GM19025 (cell line): ENCODE data around the gene FAM124A.

Experiments
- ATAC-seq: cut with Tn5 transposase; IDR thresholded peaks from one replicate; pipeline ENCODE4 v1.9.1; 2021; ENCODE audit warnings: mild to moderate bottlenecking, low read depth, moderate library complexity; ENCODE audit not compliant: unreplicated experiment

FAM124A gene

GRCh38 chr13:51222037-51222685, at the start of gene FAM124A:
FAM124A (plus strand) TSS chr13:51222398; CDS start chr13:51222502, 104 bp downstream.
- ATAC-seq, result no peak

- no peak for ATAC-seq
Observed at GRCh38 chr13:51175021-51175420, 47.2 kb upstream of the FAM124A start.

GRCh38 chr13:51175639-51176038, 46.6 kb upstream of the FAM124A start:
- no peak for ATAC-seq

GRCh38 chr13:51177188-51177587, 45.0 kb upstream of the FAM124A start:
- no peak for ATAC-seq

- no peak for ATAC-seq
Observed at GRCh38 chr13:51178456-51179074, 43.6 kb upstream of the FAM124A start.

- ATAC-seq, result no peak
Observed at GRCh38 chr13:51179432-51179971, 42.7 kb upstream of the FAM124A start.

GRCh38 chr13:51180853-51181511, 41.2 kb upstream of the FAM124A start:
- ATAC-seq, result no peak

- ATAC-seq, result no peak
Observed at GRCh38 chr13:51181786-51182383, 40.3 kb upstream of the FAM124A start.

GRCh38 chr13:51191743-51192142, 30.5 kb upstream of the FAM124A start:
- no peak for ATAC-seq

- no peak for ATAC-seq
Observed at GRCh38 chr13:51192348-51192747, 29.9 kb upstream of the FAM124A start.

- no peak for ATAC-seq
Observed at GRCh38 chr13:51193387-51193786, 28.8 kb upstream of the FAM124A start.

- ATAC-seq, result no peak
Observed at GRCh38 chr13:51194942-51195341, 27.3 kb upstream of the FAM124A start.

GRCh38 chr13:51201886-51202285, 20.3 kb upstream of the FAM124A start:
- ATAC-seq, result no peak

GRCh38 chr13:51202477-51203046, 19.6 kb upstream of the FAM124A start:
- ATAC-seq, result no peak

GRCh38 chr13:51206584-51206983, 15.6 kb upstream of the FAM124A start:
- ATAC-seq, result no peak

- no peak for ATAC-seq
Observed at GRCh38 chr13:51207881-51208280, 14.3 kb upstream of the FAM124A start.

- ATAC-seq, result no peak
Observed at GRCh38 chr13:51208716-51209115, 13.5 kb upstream of the FAM124A start.

- ATAC-seq, result no peak
Observed at GRCh38 chr13:51211910-51212309, 10.3 kb upstream of the FAM124A start.

- no peak for ATAC-seq
Observed at GRCh38 chr13:51212758-51213157, 9.4 kb upstream of the FAM124A start.

GRCh38 chr13:51213173-51213728, 8.9 kb upstream of the FAM124A start:
- no peak for ATAC-seq
